ENCODE data around the gene RFX8. TPM values are rescaled to one million over a fixed set of nuclear protein-coding genes. Genes with fewer than 3 reads are reported as not detected.

The RFX8 gene
- total and polyA plus RNA-seq, 3 experiments from 2014 or later = not detected

DNA sequence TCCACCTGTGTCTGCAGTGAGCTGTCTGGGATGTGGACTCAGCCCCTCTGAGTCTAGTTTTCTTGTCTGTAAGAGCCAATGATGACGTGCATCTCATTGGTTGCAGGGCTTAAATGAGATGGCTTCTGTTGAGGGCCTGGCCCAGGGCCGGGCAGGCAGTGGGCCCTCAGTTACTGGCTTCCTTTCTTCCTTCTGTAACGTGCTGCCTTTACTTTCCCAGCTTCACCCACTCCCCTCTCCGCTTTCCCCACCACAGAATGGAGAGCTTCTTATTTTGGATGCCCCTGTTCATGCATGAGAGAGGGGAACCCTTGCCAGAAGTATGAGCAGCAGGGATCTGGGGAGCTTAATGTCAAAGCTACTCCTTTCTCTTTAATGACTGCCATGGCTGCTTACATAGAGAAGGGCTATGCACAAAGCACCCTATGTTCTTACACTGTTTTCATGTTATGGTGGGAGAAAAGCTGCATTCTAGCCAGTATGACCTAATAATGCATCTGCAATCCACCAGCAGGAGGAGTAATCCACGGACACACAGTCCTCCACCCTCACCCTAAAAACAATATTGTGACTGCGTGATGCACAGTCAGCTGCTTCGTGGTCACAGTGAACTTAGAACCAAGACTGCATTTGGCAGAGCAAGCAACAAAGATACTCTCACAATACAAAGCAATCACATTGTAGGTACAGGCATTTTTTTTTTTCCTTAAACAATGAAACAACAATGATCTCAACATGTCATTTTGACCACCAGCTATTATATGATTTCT, 124.8 kb downstream of the RFX8 start:
- Mint-ChIP-seq H3K36me3 (peaks cover 0 to 2% (median 0%) of the 10 kb centered on the region in 3 donors), H3K9me3 (peaks cover 0 to 2% (median 0%) of the 10 kb centered on the region in 5 donors), H3K27ac (peak overlapping the region in 3 of 8 donors; percentile 2 to 86 (median 50)), H3K4me3 (no peak overlapping the region), H3K27me3 (no peaks in the 10 kb centered on the region), H3K4me1 (peaks cover 5 to 13% (median 12%) of the 10 kb centered on the region in 3 donors)
- Histone ChIP-seq H3K4me1 (ENCODE audit: insufficient read depth, low read length) (no peaks in the 10 kb centered on the region), H3K9me3 (ENCODE audit: low read length) (no peaks in the 10 kb centered on the region), H3K27me3 (ENCODE audit: insufficient read depth, low read length, poor library complexity, severe bottlenecking) (no peaks in the 10 kb centered on the region), H3K27ac (ENCODE audit: low read depth, low read length) (no peak overlapping the region), H3K36me3 (ENCODE audit: insufficient read depth, low read length) (no peaks in the 10 kb centered on the region), H3K4me3 (ENCODE audit: low read length) (no peak overlapping the region)
- POLR2A ChIA-PET = interaction anchor here (0.6 kb wide), 1 partner anchor 22 kb away, joined by 3 read pairs; no protein-coding TSS in a partner anchor
- CTCF ChIA-PET = interaction anchor here (1.1 to 5.4 kb wide), 5 partner anchors 9 to 481 kb away, joined by 3 to 37 read pairs (median 13); partner anchors contain the start of gene CREG2
- DNase-seq = no peak

DNA sequence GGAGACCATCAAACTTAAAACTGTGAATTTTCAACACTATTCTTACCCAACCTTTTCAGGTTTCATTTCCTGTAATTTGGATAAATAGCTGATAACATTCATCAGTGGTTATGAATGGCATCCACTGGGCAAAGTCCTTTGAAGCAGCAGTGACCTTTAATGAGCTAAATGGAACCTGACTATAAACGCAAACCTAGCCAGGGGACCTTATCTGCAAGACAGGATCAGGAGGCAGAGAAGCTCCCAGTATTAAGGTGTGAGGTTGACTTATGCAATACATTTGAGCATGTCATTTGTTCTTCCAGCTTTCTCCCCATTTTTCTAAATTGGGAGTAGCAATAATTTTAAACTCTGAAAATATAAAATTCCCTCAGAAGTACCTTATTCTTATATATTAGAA, 126.0 kb downstream of the RFX8 start:
- H3K27ac ChIP-seq (ENCODE audit: low read depth, low read length) = no peak overlapping the region
- no peak overlapping the region for H3K4me3 ChIP-seq (ENCODE audit: low read length)
- Mint-ChIP-seq H3K4me1 (peaks cover 5 to 13% (median 12%) of the 10 kb centered on the region in 3 donors), H3K9me3 (no peaks in the 10 kb centered on the region), H3K36me3 (peaks cover 0 to 2% (median 0%) of the 10 kb centered on the region in 3 donors), H3K27ac (peak overlapping the region in 1 of 8 donors; percentile 79), H3K27me3 (no peaks in the 10 kb centered on the region), H3K4me3 (no peak overlapping the region)
- POLR2A ChIA-PET = interaction anchor here (0.6 kb wide), 1 partner anchor 21 kb away, joined by 3 read pairs; no protein-coding TSS in a partner anchor
- no peaks in the 10 kb centered on the region for H3K36me3 ChIP-seq (ENCODE audit: insufficient read depth, low read length)
- H3K27me3 ChIP-seq (ENCODE audit: insufficient read depth, low read length, poor library complexity, severe bottlenecking) = no peaks in the 10 kb centered on the region
- no peaks in the 10 kb centered on the region for H3K9me3 ChIP-seq (ENCODE audit: low read length)
- no peak for DNase-seq
- no peaks in the 10 kb centered on the region for H3K4me1 ChIP-seq (ENCODE audit: insufficient read depth, low read length)
- CTCF ChIA-PET = interaction anchor here (0.8 to 5.4 kb wide), 4 partner anchors 12 to 483 kb away, joined by 3 to 37 read pairs (median 4); no protein-coding TSS in a partner anchor

Other genes with a start within 250 kb of the RFX8 start
- 10 to 100 TPM; 60.9 to 67.4 TPM for gene CNOT11, start 222.2 kb downstream of the RFX8 start, total RNA-seq
- gene CNOT11, start 222.2 kb downstream of the RFX8 start, polyA plus RNA-seq = 70.0 TPM
- gene RNF149, start 166.4 kb downstream of the RFX8 start, total RNA-seq = 10 to 100 TPM; 43.4 TPM
- gene RNF149, start 166.4 kb downstream of the RFX8 start, polyA plus RNA-seq = 87.6 TPM
- gene CREG2, start 87.6 kb downstream of the RFX8 start, total RNA-seq = not detected
- not detected for gene CREG2, start 87.6 kb downstream of the RFX8 start, polyA plus RNA-seq
- gene MAP4K4, start 222.6 kb upstream of the RFX8 start, total RNA-seq = 10 to 100 TPM; 30.8 to 36.0 TPM
- 13.5 TPM for gene MAP4K4, start 222.6 kb upstream of the RFX8 start, polyA plus RNA-seq

All from CD8-positive, alpha-beta memory T cell (primary cell).